Measurements from ENCODE around the gene RPRD1B.
"Not testable (repeated sequence)": the region's sequence is repeated elsewhere in the genome, so short reads cannot be mapped to it uniquely, and the experiment has no call there.

The RPRD1B gene

DNA sequence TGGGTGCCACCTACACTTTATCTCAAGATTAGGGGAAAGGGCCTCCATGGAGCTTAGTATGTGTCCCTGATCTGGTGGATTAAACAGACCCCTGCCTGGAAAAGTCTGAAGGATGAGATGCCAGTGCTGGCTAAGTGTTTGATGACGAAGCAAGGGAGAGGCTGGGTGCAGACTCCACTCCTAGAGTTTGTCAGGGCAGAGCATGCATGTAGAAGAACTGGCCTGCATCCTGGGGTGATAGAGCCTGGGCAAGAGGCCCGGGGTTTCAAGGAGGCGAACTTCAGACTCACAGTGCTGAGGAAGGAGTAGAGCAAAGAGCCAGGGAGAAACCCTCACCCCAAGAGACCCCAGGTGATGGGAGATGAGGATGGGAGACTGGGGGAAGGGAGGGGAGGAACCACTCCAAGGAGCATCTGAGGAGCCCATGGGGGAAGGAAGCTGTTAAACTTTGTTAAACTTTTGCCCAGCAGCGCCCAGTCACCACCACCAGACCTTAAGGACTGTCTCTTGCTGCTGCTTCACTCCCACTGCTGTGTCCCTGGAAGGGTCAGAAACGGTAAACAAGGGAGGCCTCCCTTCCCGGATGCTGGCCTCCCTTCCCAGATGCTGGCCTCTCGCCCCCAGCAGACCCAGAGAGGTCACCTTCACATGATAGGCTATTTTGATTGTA lies 61.6 kb downstream of the RPRD1B start:
- Mint-ChIP-seq H3K27me3 (no peaks in the 10 kb centered on the region), H3K36me3 (ENCODE audit: insufficient read depth) (peaks cover 10% of the 10 kb centered on the region), H3K4me1 (ENCODE audit: low read depth in 2 of 2) (peaks cover 21 to 44% of the 10 kb centered on the region in 2 donors), H3K27ac (peak overlapping the region; percentile 94 to 96), H3K4me3 (peak overlapping the region in 1 of 2 donors; percentile 17), H3K9me3 (no peaks in the 10 kb centered on the region)
- ATAC-seq (replicated peaks), result no peak
- no peak for DNase-seq

DNA sequence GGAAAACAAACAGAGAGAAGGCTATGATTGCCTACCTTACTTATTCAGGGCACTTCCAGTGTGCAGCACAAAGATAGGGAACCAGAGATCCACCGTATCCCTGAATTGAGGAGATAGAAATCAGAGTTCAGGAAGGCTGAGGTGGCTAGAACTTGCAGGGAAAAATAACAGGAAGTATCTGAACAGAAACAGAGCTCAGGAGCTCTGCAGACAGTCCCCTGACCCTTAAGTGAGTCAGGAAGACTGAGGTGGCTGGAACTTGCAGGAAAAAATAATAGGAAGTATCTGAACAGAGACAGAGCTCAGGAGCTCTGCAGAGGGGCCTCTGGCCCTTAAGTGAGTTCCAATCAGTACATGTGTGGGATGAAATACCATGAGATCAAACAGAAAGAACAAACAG lies 65.4 kb downstream of the RPRD1B start:
- no peak overlapping the region for H3K27ac Mint-ChIP-seq
- no peak overlapping the region for H3K4me3 Mint-ChIP-seq
- DNase-seq (no peak), ATAC-seq (replicated peaks) (no peak)
- no peaks in the 10 kb centered on the region for H3K27me3 Mint-ChIP-seq
- peaks cover 10 to 15% of the 10 kb centered on the region in 2 donors for H3K4me1 Mint-ChIP-seq (ENCODE audit: low read depth in 2 of 2)
- H3K9me3 Mint-ChIP-seq, result no peaks in the 10 kb centered on the region
- H3K36me3 Mint-ChIP-seq (ENCODE audit: insufficient read depth), result peaks cover 3% of the 10 kb centered on the region

DNA sequence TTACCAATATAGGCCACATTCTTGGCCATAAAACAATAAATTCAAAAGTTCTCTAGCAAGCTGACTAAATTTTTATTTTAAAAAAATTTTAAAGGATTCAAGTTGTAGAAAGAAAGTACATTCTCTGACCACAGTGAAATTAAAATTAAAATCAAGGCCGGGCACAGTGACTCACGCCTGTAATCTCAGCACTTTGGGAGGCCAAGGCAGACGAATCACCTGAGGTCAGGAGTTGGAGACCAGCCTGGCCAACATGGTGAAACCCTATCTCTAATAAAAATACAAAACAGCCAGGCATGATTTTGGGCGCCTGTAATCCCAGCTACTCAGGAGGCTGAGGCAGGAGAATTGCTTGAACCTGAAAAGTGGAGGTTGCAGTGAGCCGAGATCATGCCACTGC lies 68.7 kb downstream of the RPRD1B start:
- not testable (repeated sequence) for H3K27ac Mint-ChIP-seq; ATAC-seq (replicated peaks); H3K4me1 Mint-ChIP-seq (ENCODE audit: low read depth in 2 of 2); DNase-seq; H3K36me3 Mint-ChIP-seq (ENCODE audit: insufficient read depth); H3K4me3 Mint-ChIP-seq; H3K27me3 Mint-ChIP-seq; H3K9me3 Mint-ChIP-seq

DNA sequence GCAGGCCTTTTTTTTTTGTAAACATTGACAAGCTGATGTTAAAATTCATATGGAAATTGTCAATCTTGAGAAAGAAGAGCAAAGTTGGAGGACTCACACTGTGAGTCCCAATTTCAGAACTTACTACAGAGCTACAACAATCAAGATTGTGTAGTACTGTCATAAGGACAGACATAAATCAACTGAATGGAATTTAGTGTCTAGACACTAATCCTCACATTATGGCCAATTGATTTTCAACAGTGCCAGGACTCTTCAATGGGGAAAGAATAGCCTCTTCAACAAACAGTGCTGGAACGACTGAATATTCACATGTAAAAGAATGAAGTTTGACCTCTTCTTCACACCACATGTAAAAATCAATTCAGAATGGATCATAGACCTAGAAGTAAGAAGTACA lies 70.7 kb downstream of the RPRD1B start:
- H3K27me3 Mint-ChIP-seq, result no peaks in the 10 kb centered on the region
- no peak for ATAC-seq (replicated peaks)
- no peaks in the 10 kb centered on the region for H3K4me1 Mint-ChIP-seq (ENCODE audit: low read depth in 2 of 2)
- DNase-seq, result no peak
- no peak overlapping the region for H3K27ac Mint-ChIP-seq
- no peak overlapping the region for H3K4me3 Mint-ChIP-seq
- no peaks in the 10 kb centered on the region for H3K9me3 Mint-ChIP-seq
- H3K36me3 Mint-ChIP-seq (ENCODE audit: insufficient read depth), result no peaks in the 10 kb centered on the region

DNA sequence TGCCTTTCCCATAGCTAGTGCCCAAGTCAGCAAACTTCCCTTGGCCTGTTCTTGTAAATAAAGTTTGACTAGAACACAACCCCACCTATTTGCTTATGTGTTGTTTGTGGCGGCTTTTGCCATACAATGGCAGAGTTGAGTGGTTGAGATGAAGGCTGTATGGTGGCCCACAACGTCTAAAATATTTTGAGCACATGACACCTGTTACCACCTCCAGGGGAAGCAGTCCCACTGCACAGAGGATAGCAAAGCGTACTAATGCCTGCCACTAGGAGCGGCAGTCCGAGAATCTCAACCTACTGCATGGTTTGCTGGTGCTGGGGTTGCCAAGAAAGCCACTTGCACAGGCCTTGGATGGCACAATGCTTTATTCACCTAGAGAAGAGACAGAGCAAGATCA lies 72.9 kb downstream of the RPRD1B start:
- Mint-ChIP-seq H3K4me3 (no peak overlapping the region), H3K36me3 (ENCODE audit: insufficient read depth) (no peaks in the 10 kb centered on the region), H3K9me3 (no peaks in the 10 kb centered on the region), H3K27me3 (no peaks in the 10 kb centered on the region), H3K27ac (no peak overlapping the region), H3K4me1 (ENCODE audit: low read depth in 2 of 2) (no peaks in the 10 kb centered on the region)
- ATAC-seq (replicated peaks), result no peak
- DNase-seq, result no peak

DNA sequence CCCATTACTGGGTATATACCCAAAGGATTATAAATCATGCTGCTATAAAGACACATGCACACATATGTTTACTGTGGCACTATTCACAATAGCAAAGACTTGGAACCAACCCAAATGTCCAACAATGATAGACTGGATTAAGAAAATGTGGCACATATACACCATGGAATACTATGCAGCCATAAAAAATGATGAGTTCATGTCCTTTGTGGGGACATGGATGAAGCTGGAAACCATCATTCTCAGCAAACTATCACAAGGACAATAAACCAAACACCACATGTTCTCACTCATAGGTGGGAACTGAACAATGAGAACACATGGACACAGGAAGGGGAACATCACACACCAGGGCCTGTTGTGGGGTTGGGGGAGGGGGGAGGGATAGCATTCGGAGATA lies 73.8 kb downstream of the RPRD1B start:
- not testable (repeated sequence) for H3K36me3 Mint-ChIP-seq (ENCODE audit: insufficient read depth); H3K9me3 Mint-ChIP-seq; ATAC-seq (replicated peaks); DNase-seq; H3K4me3 Mint-ChIP-seq; H3K27me3 Mint-ChIP-seq; H3K27ac Mint-ChIP-seq; H3K4me1 Mint-ChIP-seq (ENCODE audit: low read depth in 2 of 2)

DNA sequence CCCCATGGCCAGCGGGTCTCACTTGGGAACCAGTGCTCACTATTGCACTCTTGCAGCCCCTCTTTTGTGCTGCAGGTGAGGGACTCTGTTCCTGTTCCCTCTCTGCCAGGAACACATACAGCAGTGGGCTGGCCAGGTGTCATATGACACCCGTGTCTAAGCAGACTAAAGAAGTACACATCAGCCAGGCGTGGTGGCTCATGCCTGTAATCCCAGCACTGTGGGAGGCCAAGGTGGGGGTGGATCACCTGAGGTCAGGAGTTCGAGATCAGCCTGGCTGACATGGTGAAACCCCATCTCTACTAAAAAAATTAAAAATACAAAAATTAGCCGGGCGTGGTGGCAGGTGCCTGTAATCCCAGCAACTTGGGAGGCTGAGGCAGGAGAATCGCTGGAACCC lies 74.4 kb downstream of the RPRD1B start:
- not testable (repeated sequence) for H3K9me3 Mint-ChIP-seq; H3K4me1 Mint-ChIP-seq (ENCODE audit: low read depth in 2 of 2); H3K27ac Mint-ChIP-seq; ATAC-seq (replicated peaks); H3K36me3 Mint-ChIP-seq (ENCODE audit: insufficient read depth); H3K27me3 Mint-ChIP-seq; H3K4me3 Mint-ChIP-seq; DNase-seq

DNA sequence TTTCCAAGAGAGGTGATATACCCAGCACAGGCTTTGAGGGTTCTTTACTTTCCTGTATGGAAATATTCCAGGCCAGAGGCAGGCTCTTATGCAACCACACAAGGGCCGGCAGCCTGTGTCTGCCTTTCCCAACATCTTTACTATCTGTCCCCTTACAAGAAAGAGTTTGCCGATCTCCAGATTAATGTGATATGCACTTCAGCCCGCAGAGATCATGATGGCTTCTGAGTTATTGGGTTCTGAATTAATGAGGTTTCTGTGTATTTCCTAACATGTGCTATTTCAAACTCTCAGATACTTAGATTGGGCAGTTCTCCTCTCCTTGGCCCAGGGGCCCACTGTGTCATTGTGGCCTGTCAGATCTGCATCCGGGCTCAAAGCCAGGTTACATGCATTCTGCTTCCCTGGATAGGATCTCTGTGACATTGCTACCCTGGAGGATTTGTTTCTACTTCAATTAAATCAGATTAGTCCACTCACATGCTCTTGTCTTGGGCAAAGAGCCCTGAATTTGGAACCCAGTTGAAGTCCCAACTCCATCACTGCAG lies 75.0 kb downstream of the RPRD1B start:
- DNase-seq (no peak), ATAC-seq (replicated peaks) (no peak)
- H3K9me3 Mint-ChIP-seq, result no peaks in the 10 kb centered on the region

DNA sequence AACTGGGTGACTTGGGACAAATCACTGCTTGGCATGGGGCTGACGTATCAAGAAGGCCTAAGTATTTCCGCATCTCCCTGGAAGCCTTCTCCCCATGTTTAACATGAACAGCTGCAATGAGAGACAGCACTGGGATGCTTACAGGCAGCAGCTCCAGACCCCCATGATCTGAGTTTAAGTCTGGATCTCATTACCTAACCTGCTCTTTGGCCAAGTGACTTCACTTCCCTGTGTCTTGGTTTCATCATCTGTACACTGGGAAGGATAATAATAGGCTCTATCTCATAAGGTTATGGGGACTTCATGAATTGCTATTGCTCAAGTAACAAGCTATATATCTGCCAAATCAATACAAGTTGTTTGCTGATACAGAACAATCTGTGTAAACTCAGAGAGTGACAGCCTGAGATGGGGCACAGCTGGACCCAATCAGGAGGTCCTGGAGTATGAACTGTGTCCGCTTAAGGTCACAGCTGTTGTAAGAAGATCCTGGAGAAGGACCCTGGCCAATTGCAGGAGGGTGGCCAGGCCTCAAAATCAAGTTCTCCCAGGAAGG lies 75.5 kb downstream of the RPRD1B start:
- Mint-ChIP-seq H3K9me3 (no peaks in the 10 kb centered on the region), H3K27me3 (no peaks in the 10 kb centered on the region), H3K27ac (no peak overlapping the region), H3K4me3 (no peak overlapping the region), H3K4me1 (ENCODE audit: low read depth in 2 of 2) (no peaks in the 10 kb centered on the region), H3K36me3 (ENCODE audit: insufficient read depth) (no peaks in the 10 kb centered on the region)
- no peak for ATAC-seq (replicated peaks)
- DNase-seq, result no peak

More for the DNA sequence above, 75.0 kb downstream of the RPRD1B start:
- Mint-ChIP-seq H3K4me3 (no peak overlapping the region), H3K36me3 (ENCODE audit: insufficient read depth) (no peaks in the 10 kb centered on the region), H3K27ac (no peak overlapping the region), H3K4me1 (ENCODE audit: low read depth in 2 of 2) (no peaks in the 10 kb centered on the region), H3K27me3 (no peaks in the 10 kb centered on the region)

DNA sequence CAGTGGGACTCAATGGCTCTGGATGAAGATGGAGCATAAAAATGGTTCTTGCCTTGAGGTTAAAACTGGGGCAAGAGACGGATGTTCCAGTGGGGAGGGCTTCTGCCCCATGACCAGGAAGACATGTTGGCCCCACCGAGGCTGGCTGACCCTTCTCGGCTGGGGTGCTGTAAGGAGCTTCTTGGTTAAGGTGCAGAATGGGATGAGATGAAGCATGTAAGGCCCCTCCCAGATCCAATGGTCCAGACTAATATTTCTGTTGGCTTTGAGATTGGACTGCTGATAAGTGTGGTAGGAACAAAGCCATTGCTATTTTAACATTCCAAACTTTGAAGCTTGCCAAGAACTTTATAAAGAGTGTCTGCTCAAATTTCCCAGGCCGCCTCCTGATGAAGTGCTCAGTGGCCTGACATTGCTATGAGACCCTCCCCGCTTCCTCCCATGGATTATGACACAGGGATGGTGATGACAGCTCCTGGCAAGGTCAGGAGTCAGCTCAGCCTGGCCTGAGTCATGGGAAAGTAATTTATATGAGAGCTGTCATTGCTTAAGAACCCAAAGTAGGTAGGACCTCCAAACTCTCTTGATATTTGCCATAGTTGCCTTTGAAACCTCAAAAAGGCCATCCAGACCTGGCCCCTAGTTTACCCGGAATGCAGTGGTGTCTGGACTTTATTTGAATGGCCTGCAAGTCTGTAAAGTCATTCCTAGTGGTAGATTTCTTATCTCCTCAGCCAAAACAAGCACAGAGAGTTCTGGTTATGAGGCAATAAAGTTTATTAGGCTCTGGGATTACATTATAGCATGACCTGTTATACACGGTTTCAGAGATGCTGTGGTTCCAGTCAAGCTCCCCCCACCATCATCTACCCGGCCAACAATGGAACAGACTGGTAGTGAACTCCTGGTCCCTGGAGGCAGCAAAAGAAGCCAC lies 76.3 kb downstream of the RPRD1B start:
- ATAC-seq (replicated peaks) (no peak), DNase-seq (no peak)
- no peaks in the 10 kb centered on the region for H3K4me1 Mint-ChIP-seq (ENCODE audit: low read depth in 2 of 2)
- H3K27me3 Mint-ChIP-seq, result no peaks in the 10 kb centered on the region
- H3K4me3 Mint-ChIP-seq, result no peak overlapping the region
- H3K27ac Mint-ChIP-seq, result peak overlapping the region in 1 of 2 donors; percentile 12
- no peaks in the 10 kb centered on the region for H3K36me3 Mint-ChIP-seq (ENCODE audit: insufficient read depth)
- H3K9me3 Mint-ChIP-seq, result no peaks in the 10 kb centered on the region

DNA sequence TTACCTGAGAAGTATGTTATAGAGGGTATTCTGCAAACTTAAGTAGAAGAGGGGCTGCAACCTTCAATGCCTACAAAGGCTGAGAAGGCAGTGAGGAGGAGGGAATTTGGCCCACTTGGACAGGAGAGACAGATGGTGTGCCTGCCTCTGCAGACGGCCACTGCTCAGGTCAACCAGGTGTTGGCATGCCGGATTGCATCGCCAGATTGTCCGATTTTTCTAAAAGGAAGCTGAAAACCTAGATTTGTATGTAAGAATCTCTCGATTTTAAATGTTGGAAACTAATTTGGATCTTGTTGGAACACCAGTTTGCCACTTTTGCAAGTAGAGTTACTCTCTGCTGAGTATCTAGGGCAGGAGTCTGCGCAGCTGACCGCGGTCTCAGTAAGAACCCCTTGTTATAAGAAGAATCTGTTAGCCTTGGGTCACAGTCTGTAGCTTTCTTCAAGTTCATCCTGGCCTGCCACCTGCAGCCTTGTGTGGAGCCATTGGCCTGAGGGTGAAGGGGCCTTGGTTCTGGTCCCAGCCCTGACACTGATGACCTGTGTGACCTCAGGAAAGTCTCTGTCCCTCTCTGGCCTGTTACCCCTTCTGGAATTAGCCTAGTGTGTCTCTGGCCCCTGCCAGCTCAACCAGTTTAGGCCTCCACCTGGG lies 77.1 kb downstream of the RPRD1B start:
- Mint-ChIP-seq H3K4me1 (ENCODE audit: low read depth in 2 of 2) (no peaks in the 10 kb centered on the region), H3K9me3 (no peaks in the 10 kb centered on the region), H3K27me3 (no peaks in the 10 kb centered on the region), H3K36me3 (ENCODE audit: insufficient read depth) (no peaks in the 10 kb centered on the region), H3K27ac (peak overlapping the region; percentile 12 to 21), H3K4me3 (no peak overlapping the region)
- ATAC-seq (replicated peaks) (no peak), DNase-seq (no peak)

DNA sequence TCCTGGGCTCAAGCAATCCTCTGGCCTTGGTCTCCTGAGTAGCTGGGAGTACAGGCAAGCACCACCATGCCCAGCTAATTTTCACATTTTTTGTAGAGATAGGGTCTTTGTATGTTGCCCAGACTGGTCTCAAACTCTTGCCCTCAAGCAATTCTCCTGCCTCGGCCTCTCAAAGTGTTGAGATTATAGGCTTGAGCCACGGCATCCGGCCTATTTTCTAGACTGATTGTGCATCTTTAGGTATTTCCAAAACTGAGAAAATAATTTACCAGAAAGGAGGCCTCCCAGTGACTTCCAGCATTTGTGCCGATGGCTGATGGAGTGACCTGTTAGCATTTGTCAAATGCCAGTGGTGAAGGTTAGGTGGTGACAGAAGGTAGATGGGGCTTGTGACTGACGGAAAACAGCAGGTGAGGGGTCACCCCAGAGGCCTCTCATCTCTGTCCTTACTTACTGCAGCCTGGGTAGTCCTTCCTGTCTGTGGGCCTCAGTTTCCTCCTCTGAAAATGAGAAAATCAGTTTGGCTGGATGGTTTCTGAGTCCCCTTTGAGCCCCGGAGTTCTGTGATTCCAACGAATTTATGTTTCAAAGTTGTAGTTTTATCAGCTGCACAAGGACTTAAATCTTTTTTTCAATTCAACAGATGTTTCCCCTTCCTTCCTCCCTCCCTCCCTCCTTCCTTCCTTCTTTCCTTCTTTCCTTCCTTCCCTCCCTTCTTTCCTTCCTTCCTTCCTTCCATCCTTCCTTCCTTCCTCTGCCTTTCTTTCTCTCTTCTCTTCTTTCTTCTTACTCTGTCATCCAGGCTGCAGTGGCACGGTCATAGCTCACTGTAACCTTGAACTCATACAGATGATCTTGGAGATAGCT lies 78.1 kb downstream of the RPRD1B start:
- Mint-ChIP-seq H3K27ac (peak overlapping the region in 1 of 2 donors; percentile 21), H3K27me3 (no peaks in the 10 kb centered on the region)
- ATAC-seq (replicated peaks), result no peak

More for the DNA sequence above, 78.1 kb downstream of the RPRD1B start:
- Mint-ChIP-seq H3K36me3 (ENCODE audit: insufficient read depth) (no peaks in the 10 kb centered on the region), H3K4me3 (no peak overlapping the region), H3K4me1 (ENCODE audit: low read depth in 2 of 2) (no peaks in the 10 kb centered on the region), H3K9me3 (no peaks in the 10 kb centered on the region)
- no peak for DNase-seq
